K562 (cell line): ENCODE data around the gene TTLL12. TPM values are rescaled to one million over a fixed set of nuclear protein-coding genes. Genes with fewer than 3 reads are reported as not detected.

Experiments
- BCLAF1 ChIP-seq, 2 experiments: fragments of 450-650 bp in 1 of 2; IDR thresholded peaks; 2 replicates each; pipeline ENCODE4 v1.6.1; 2011 to 2017; ENCODE audit warnings: low read depth in 2 of 2, antibody characterized with exemption in 1 of 2, borderline replicate concordance in 1 of 2, low read length in 1 of 2, mild to moderate bottlenecking in 1 of 2, mixed read lengths in 1 of 2; ENCODE audit not compliant: control insufficient read depth in 1 of 2
- CBFA2T3 ChIP-seq: fragments of 450-650 bp; IDR thresholded peaks from 2 replicates; pipeline ENCODE4 v1.6.1; 2017
- ELK1 ChIP-seq: sonication (generic); formaldehyde crosslinking; IDR thresholded peaks from 2 replicates; pipeline ENCODE4 v1.8.1; 2022; ENCODE audit warnings: missing genetic modification reagents
- HNRNPL ChIP-seq: fragments of 200-400 bp; formaldehyde crosslinking; IDR thresholded peaks from 2 replicates; pipeline ENCODE4 v1.6.1; 2017; ENCODE audit warnings: low read depth, mild to moderate bottlenecking, low read length
- KLF16 ChIP-seq: IDR thresholded peaks from 2 replicates; pipeline ENCODE4 v1.6.1; 2016; ENCODE audit warnings: antibody characterized with exemption
- PBX2 ChIP-seq, 2 experiments: IDR thresholded peaks in 1 of 2; conservative IDR thresholded peaks in 1 of 2; 2 replicates each; pipeline ENCODE4 v1.6.1; 2016; ENCODE audit warnings: low read depth in 2 of 2, mild to moderate bottlenecking in 1 of 2, missing compliant biosample characterization in 1 of 2, missing genetic modification characterization in 1 of 2, moderate library complexity in 1 of 2
- POU5F1 ChIP-seq: fragments of 150-350 bp; IDR thresholded peaks from 2 replicates; pipeline ENCODE4 v1.6.1; 2014; ENCODE audit warnings: borderline replicate concordance, low read length, low read depth, mild to moderate bottlenecking; ENCODE audit not compliant: partially characterized antibody
- RAD51 ChIP-seq: fragments of 450-650 bp; IDR thresholded peaks from 2 replicates; pipeline ENCODE4 v1.7.1; 2016; ENCODE audit warnings: low read depth, mild to moderate bottlenecking, borderline replicate concordance
- SMAD2 ChIP-seq: fragments of 150-350 bp; IDR thresholded peaks from 2 replicates; pipeline ENCODE4 v1.6.1; 2014; ENCODE audit warnings: low read depth, mild to moderate bottlenecking, low read length
- SMARCC2 ChIP-seq: fragments of 450-650 bp; IDR thresholded peaks from 2 replicates; pipeline ENCODE4 v1.6.1; 2017; ENCODE audit warnings: antibody characterized with exemption, moderate library complexity, mild to moderate bottlenecking, low read depth
- TEAD4 ChIP-seq, 2 experiments: sonication (generic) in 1 of 2; formaldehyde crosslinking in 1 of 2; IDR thresholded peaks; 2 replicates each; pipeline versions ENCODE4 v1.6.1 to v1.8.0; 2012 to 2022; ENCODE audit warnings: borderline replicate concordance in 1 of 2, inconsistent platforms in 1 of 2, low read length in 1 of 2, mild to moderate bottlenecking in 1 of 2, missing genetic modification reagents in 1 of 2
- ZEB2 ChIP-seq: fragments of 450-650 bp; IDR thresholded peaks from 2 replicates; pipeline ENCODE4 v1.6.1; 2016
- ZNF79 ChIP-seq: fragments of 250-450 bp; sonication (Bioruptor Pico); IDR thresholded peaks from 2 replicates; pipeline ENCODE4 v1.4.0; 2020; ENCODE audit warnings: low read depth, mild to moderate bottlenecking, moderate library complexity
- polyA plus RNA-seq, 8 experiments: library from polyadenylated mRNA; depleted of rRNA in 4 of 8; stranded (reverse) in 5 of 8; unstranded in 3 of 8; fragments of >200 nt; fragmentation: Nextera tagmentation in 2 of 8; fragmentation: Illumina TruSeq in 1 of 8; extraction: Ambion mirVana in 2 of 8; extraction: Trizol in 1 of 8; gene quantifications; 2 replicates each; pipeline versions ENCODE4 v1.2.1 to v1.2.3, GENCODE V29; 2011 to 2014; ENCODE audit warnings: inconsistent platforms in 1 of 8, missing spikeins in 1 of 8
- total RNA-seq, 7 experiments: library from RNA; depleted of rRNA in 6 of 7; stranded (reverse); fragments of >200 nt in 6 of 7; fragmentation: Illumina TruSeq in 2 of 7; extraction: Trizol in 2 of 7; gene quantifications; 2 replicates each; pipeline versions ENCODE4 v1.2.1 to v1.2.3, GENCODE V29; 2011 to 2021; ENCODE audit warnings: low replicate concordance in 1 of 7
- TF ChIP-seq, protein P1 (sequence below), 3 experiments: fragments of 200-800 bp in 1 of 3; fragments of 250-450 bp in 1 of 3; fragments of 450-650 bp in 1 of 3; sonication (Bioruptor Pico) in 1 of 3; sonication (Bioruptor generic) in 1 of 3; formaldehyde crosslinking in 1 of 3; IDR thresholded peaks; 2 replicates each; pipeline versions ENCODE4 v1.6.1 to v1.8.0; 2016 to 2022; ENCODE audit warnings: mild to moderate bottlenecking in 2 of 3, missing genetic modification characterization in 2 of 3, missing compliant biosample characterization in 1 of 3, moderate library complexity in 1 of 3

Gene TTLL12
- total and polyA plus RNA-seq, 9 of the 15 experiments (the other 6 are each of a cell fraction or from before 2014, with no cell fraction given): 1.3 to 128 (median 43.0) TPM

DNA sequence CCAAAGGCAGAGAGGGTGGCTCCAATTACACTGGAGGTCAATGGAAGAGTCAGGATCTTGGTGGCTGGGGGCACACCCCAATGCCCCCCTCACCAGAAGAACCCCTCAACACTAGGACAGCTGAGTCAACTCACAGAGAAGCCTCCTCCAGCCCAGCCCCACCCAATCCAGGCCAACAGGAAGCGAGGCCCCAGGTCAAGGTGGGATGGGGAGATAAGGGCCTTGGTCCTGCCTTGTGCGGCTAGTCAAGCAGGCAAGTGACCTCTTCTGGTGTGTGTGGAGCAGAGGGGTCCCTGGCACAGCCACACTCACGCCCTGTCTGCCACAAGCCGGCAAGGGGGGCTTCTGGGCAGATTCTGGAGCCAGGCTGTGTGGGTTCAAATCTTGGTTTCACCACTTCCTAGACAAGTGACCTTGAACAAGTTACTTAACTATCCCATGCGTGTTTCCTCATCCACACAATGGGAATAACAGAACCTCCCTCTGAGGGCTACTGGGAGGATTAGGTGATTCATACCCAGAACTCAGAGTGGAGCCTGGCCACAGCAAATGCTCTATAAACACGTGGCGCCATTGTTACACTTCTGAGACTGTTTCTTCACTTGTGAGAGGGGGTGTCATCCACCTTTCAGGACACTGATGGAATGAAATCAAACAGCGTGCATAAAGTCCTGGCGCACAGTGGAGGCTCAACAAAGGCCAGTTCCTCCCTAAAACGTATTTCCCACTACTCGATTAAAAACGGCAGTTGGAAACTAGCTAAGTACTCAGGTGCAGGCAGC lies 3.2 kb downstream of the TTLL12 start (continued):
- no peak for TF ChIP-seq POU5F1
- TF ChIP-seq BCLAF1 (IDR thresholded peaks at IDR 0.05; ENCODE audit: borderline replicate concordance in 1 of 2, control insufficient read depth in 1 of 2, low read depth in 2 of 2, low read length in 1 of 2): no peak
- no peak for TF ChIP-seq RAD51
- TF ChIP-seq ELK1 (CRISPR knock-in tag): no peak
- no peak for TF ChIP-seq PBX2 (CRISPR knock-in tag; IDR thresholded peaks at IDR 0.05; ENCODE audit: low read depth)
- TF ChIP-seq PBX2 (tag; conservative IDR thresholded peaks at IDR 0.05; ENCODE audit: low read depth): no peak
- peak; percentile 70; the same call in 1 of the 2 replicates for TF ChIP-seq SMARCC2
- peak; percentile 73 for TF ChIP-seq KLF16
- no peak for TF ChIP-seq HNRNPL
- TF ChIP-seq ZEB2: peak; percentile 90
- TF ChIP-seq ZNF79 (CRISPR knock-in tag): no peak
- peak; percentile 93 for TF ChIP-seq CBFA2T3
- no peak for TF ChIP-seq SMAD2
- TF ChIP-seq, protein P1, sequence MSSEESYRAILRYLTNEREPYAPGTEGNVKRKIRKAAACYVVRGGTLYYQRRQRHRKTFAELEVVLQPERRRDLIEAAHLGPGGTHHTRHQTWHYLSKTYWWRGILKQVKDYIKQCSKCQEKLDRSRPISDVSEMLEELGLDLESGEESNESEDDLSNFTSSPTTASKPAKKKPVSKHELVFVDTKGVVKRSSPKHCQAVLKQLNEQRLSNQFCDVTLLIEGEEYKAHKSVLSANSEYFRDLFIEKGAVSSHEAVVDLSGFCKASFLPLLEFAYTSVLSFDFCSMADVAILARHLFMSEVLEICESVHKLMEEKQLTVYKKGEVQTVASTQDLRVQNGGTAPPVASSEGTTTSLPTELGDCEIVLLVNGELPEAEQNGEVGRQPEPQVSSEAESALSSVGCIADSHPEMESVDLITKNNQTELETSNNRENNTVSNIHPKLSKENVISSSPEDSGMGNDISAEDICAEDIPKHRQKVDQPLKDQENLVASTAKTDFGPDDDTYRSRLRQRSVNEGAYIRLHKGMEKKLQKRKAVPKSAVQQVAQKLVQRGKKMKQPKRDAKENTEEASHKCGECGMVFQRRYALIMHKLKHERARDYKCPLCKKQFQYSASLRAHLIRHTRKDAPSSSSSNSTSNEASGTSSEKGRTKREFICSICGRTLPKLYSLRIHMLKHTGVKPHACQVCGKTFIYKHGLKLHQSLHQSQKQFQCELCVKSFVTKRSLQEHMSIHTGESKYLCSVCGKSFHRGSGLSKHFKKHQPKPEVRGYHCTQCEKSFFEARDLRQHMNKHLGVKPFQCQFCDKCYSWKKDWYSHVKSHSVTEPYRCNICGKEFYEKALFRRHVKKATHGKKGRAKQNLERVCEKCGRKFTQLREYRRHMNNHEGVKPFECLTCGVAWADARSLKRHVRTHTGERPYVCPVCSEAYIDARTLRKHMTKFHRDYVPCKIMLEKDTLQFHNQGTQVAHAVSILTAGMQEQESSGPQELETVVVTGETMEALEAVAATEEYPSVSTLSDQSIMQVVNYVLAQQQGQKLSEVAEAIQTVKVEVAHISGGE (CRISPR knock-in tag; IDR thresholded peaks at IDR 0.05): peak in 1 of 3 experiments; percentile 54; a peak in 1 of 6 replicates
- TF ChIP-seq TEAD4 (IDR thresholded peaks at IDR 0.05; ENCODE audit: low read length): peak; percentile 88
- no peak for TF ChIP-seq TEAD4 (CRISPR knock-in tag; IDR thresholded peaks at IDR 0.05; ENCODE audit: borderline replicate concordance)
